Panc1 (cell line): Measurements from ENCODE around the gene AP5M1. TPM values are rescaled to one million over a fixed set of nuclear protein-coding genes. Genes with fewer than 3 reads are reported as not detected.

Experiments used
- total RNA-seq: library from RNA; stranded (reverse); gene quantifications from one replicate; pipeline ENCODE4 v1.2.1, GENCODE V29; 2021; ENCODE audit not compliant: unreplicated experiment

The AP5M1 gene
- total RNA-seq, 1 experiment from 2014 or later: 20.0 TPM

Other genes with a start within 250 kb of the AP5M1 start
- gene EXOC5, start 66 bp upstream of the AP5M1 start, total RNA-seq: 57.6 TPM
- gene NAA30, start 121.6 kb downstream of the AP5M1 start, total RNA-seq: 13.1 TPM
- not detected for gene CCDC198, start 224.9 kb downstream of the AP5M1 start, total RNA-seq